AG08396 (cell line): ENCODE results near the gene PSORS1C1.

Experiments
- DNase-seq: peaks from one replicate; pipeline ENCODE4 v3.0.0; 2012; ENCODE audit warnings: low spot score, mixed read lengths

Gene PSORS1C1

GRCh38 chr6:31126396-31127175 is 12.0 kb downstream of the PSORS1C1 start:
- DNase-seq = no peak

GRCh38 chr6:31128093-31128676 is 13.6 kb downstream of the PSORS1C1 start:
- peak; percentile 59 for DNase-seq

- DNase-seq = no peak
Observed at GRCh38 chr6:31129130-31129529, 14.5 kb downstream of the PSORS1C1 start.

GRCh38 chr6:31130751-31131150 is 16.2 kb downstream of the PSORS1C1 start:
- DNase-seq = no peak

- no peak for DNase-seq
Observed at GRCh38 chr6:31131595-31131994, 17.0 kb downstream of the PSORS1C1 start.

GRCh38 chr6:31132806-31133205 is 18.2 kb downstream of the PSORS1C1 start:
- no peak for DNase-seq

GRCh38 chr6:31135710-31136109 is 21.1 kb downstream of the PSORS1C1 start:
- no peak for DNase-seq

GRCh38 chr6:31138982-31139381 is 24.4 kb downstream of the PSORS1C1 start, which contains the start of gene PSORS1C2:
TSS of gene PSORS1C2 (minus strand) at chr6:31139066. CDS start at chr6:31139026, 40 bp downstream.
- no peak for DNase-seq

GRCh38 chr6:31139599-31139998 is 25.0 kb downstream of the PSORS1C1 start:
- no peak for DNase-seq

- DNase-seq = no peak
Observed at GRCh38 chr6:31140643-31141042, 26.0 kb downstream of the PSORS1C1 start.

- no peak for DNase-seq
Observed at GRCh38 chr6:31142361-31142761, 27.8 kb downstream of the PSORS1C1 start.

- peak; percentile 76 for DNase-seq
Observed at GRCh38 chr6:31143148-31143547, 28.5 kb downstream of the PSORS1C1 start.

GRCh38 chr6:31144296-31144969 is 29.8 kb downstream of the PSORS1C1 start:
- DNase-seq = no peak

GRCh38 chr6:31144970-31145340 is 30.4 kb downstream of the PSORS1C1 start:
- DNase-seq = no peak

- DNase-seq = no peak
Observed at GRCh38 chr6:31145386-31145785, 30.8 kb downstream of the PSORS1C1 start.

GRCh38 chr6:31149827-31150447 is 35.3 kb downstream of the PSORS1C1 start:
- no peak for DNase-seq

- DNase-seq = no peak
Observed at GRCh38 chr6:31152781-31153180, 38.2 kb downstream of the PSORS1C1 start.

GRCh38 chr6:31154436-31154835 is 39.8 kb downstream of the PSORS1C1 start:
- DNase-seq = no peak

- no peak for DNase-seq
Observed at GRCh38 chr6:31156641-31157040, 42.0 kb downstream of the PSORS1C1 start.

- DNase-seq = no peak
Observed at GRCh38 chr6:31157513-31158139, 43.0 kb downstream of the PSORS1C1 start, which contains the start of gene CCHCR1. TSS of gene CCHCR1 (minus strand) at chr6:31157802. CDS start at chr6:31157600, 202 bp downstream.

- peak; percentile 100 for DNase-seq
Observed at GRCh38 chr6:31158140-31158862, 43.7 kb downstream of the PSORS1C1 start, which contains the start of gene TCF19. TSS of gene TCF19 (plus strand) at chr6:31158589. CDS start at chr6:31159470, 881 bp downstream.
